NCI-H1092 treated with DMSO at 0.1 percent for 48 hours (cell line): Measurements from ENCODE around the gene FAM98A.

Experiments
- DNase-seq: peaks from one replicate; lab custom pipeline; 2025; lab: John Stamatoyannopoulos, UW

The FAM98A gene

DNA sequence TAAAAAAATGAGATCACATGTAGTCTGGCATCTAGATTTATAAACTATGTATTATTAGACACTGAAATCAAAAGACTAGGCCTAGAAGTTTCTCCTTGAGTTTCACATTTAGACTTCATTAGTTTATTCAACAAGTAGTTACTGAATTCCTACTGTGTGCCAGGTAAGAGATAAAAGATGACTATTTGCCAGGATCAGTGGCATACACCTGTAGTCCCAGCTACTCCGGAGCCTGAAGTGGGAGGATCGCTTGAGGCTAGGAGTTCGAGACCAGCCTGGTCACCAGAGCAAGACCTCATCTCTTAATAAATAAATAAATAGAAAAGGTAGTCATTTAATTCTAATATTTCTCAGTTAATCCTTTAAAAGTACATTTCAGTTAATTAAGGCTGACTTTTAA lies 2.1 kb downstream of the FAM98A start:
- no peak for DNase-seq

DNA sequence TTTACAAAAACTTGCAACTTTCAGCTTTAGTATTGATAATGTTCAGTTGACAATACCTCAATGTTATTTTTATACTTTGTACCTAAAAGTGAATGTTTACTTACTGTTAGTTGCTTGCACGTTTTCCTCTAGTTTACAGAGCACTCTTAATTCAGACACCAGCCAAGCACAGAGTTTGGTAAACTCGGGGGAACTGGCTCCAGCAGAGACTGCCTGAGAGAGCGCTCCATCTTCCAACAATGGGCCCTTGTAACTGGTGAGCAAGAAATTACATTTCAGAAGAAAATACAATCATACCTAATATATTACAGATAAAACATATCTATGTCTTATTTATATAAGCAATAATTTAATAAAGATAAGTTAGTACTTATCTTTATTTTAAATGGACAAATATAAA lies 3.7 kb downstream of the FAM98A start:
- DNase-seq = no peak

- DNase-seq = no peak
These were observed 9.7 kb downstream of the FAM98A start for GRCh38 chr2:33589444-33589843.

DNA sequence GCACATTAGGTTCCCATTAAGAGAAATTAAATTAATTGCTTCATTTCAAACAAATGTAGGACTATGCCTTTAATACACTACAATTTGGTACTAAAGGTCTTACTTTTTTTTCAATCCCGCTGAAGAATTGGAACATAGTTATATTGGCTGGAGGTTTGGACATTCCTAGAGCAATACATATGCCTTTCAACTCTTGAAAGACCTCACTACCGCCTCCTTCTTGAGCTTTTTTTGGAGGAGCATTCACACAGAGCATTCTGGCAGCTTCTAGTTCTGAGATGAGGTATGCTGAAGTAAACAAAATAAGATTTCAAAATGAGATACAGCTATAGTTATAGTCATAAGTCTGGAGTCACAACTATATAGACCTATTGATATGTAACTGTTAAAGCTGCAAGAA lies 10.9 kb downstream of the FAM98A start:
- DNase-seq = no peak

- DNase-seq = no peak
These were observed 12.3 kb downstream of the FAM98A start for GRCh38 chr2:33586766-33587165.

GRCh38 chr2:33583194-33583938 lies 15.7 kb downstream of the FAM98A start:
- DNase-seq = peak; percentile 3

DNA sequence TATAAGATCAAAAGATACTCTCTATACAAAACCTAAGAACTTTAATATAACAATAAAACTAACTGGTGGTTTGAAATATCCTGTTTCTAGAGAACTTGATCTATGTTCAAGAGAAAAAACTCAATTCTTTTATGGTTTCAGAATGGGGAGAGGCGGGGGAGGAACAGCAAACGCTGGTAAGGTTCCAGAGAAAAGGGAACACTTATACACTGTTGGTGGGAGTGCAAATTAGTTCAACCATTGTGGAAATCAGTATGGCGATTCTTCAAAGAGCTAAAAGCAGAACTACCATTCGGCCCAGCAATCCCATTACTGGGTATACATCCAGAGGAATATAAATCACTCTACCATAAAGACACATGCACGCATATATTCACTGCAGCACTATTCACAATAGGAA lies 17.2 kb downstream of the FAM98A start:
- DNase-seq = no peak

GRCh38 chr2:33579227-33579626 lies 19.9 kb downstream of the FAM98A start:
- DNase-seq = no peak

- no peak for DNase-seq
These were observed 21.4 kb downstream of the FAM98A start for GRCh38 chr2:33577668-33578067.

GRCh38 chr2:33577084-33577483 lies 22.0 kb downstream of the FAM98A start:
- no peak for DNase-seq

- DNase-seq = no peak
These were observed 25.4 kb downstream of the FAM98A start for GRCh38 chr2:33573657-33574056.

- no peak for DNase-seq
These were observed 28.4 kb downstream of the FAM98A start for GRCh38 chr2:33570681-33571080.

DNA sequence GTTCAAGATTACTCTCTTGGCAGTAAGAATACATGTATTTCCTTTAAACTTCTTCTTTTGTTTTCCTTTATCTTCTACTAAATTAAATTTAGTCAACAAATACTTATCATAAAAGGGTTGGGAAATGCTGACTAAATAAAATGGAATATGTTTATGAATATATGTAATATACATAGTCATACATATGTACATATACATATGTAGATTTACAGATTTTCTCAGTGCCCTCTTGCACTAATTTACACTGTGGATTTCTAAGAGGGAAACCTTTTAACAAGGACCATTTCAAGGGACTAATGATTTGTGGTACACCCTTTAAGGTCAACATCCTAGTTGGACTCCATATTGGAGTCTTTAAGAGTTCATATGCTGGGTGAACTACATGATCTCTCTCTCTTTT lies 37.2 kb downstream of the FAM98A start:
- no peak for DNase-seq

DNA sequence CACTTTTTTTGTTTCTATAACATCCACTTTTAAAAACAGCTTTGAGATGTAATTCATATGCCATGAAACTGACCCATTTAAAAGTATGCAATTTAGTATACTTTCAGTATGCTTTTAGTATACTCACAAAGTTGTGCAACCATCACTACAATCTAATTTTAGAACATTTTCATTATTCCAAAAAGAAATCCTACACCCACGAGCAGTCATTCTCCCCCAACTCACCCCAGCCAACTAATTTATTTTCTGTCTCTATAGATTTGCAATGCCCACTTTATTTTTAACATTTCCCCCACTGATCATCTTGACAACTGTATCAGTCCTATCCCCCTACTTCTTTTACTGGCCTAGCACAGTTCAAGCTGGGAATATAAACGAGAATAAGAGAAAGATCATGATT lies 39.1 kb downstream of the FAM98A start:
- DNase-seq = no peak

DNA sequence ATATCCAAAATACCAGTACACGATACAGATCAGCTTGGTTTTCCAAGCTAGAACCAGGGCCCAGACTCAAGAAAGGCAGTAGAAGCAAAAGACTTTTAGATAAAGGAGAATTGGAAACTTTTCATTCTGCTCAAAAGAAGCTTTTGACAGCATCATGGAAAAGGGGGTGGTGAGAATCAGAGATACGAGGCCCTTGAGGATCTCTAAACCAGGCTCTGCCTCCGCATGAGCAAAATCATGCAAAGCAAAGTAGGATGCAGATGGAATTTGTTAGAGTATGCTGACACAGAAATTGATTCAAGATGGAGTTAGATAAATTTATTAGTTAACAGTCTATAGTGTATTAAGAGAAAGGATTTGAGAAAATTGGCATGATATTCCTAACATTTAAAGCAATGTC lies 39.8 kb downstream of the FAM98A start:
- no peak for DNase-seq

- no peak for DNase-seq
These were observed 43.4 kb downstream of the FAM98A start for GRCh38 chr2:33555681-33556080.

DNA sequence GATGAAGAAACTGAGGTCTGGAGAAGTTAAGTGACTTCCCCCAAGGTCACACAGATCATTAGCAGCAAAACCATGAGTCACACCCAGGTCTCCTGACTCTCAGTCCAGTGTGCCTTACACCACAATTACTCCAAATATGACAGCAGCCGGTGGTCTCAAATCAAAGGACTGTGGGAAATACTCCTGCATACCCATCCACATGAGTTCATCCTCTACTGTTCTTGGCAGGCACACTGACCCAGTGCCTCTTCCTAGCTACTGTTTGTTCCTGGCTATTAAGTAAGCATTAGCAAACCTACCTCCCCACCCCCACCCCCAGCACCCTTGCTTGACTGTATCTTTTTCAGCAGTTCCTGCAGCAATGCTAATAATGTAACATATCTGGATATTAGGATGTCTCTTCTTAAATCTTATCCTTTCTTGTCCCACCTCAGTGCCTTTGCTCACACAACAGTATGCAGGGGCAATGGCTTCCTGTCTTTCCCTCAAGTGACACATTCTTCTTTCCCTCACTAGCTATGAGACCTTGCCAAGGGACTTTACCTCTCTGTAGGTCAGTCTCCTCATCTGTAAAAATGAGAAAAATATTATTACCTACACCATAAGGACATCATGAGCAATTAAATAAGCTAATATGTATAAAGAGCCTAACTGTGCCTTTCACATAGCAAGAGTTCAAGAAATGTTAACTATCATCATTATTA lies 46.2 kb downstream of the FAM98A start:
- no peak for DNase-seq

DNA sequence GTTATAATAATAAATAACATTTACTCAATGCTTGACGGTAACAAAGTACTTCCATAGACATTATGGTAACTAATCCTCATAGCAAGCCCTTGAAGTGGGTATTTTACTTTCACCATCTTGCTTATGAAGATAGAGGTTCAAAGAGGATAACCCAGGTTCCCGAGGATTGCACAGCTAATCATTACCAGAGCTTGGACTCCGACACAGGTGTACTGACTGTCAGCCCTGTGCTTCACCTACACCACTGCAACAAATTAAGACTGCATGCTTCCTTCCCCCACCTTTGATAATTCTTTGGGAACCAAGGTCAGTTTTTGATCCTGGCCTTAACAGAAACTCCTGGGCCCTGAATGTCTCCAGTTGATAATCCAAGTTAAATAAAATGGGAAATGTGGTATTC lies 48.9 kb downstream of the FAM98A start:
- DNase-seq = no peak

- DNase-seq = no peak
These were observed 57.9 kb downstream of the FAM98A start for GRCh38 chr2:33541243-33541642.

GRCh38 chr2:33535421-33535820 lies 63.7 kb downstream of the FAM98A start:
- DNase-seq = no peak
